ENCODE results near the gene SCMH1. TPM values are rescaled to one million over a fixed set of nuclear protein-coding genes. Genes with fewer than 3 reads are reported as not detected.
"Not testable (repeated sequence)": the region's sequence is repeated elsewhere in the genome, so short reads cannot be mapped to it uniquely, and the experiment has no call there.

Gene SCMH1
- total RNA-seq, 1 experiment from 2014 or later = 16.5 TPM

DNA sequence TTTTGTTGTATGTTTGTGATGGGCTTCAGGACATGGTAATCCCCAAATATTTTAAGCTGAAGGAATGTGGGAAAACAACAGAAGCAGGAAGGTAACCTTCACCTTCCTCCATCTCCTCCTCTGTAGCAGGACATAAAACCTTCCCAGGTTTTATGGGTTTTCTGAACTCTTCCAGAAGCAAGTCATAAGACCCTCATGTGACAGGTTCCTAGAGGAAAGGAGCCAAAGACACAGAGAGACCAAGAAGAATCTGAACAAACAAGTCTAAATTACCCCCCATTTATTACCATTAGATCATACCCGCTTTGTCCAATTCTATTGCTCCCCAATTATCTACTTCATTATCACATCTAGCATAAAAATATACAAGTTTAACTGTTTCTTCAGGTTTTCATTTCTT, 28.8 kb downstream of the SCMH1 start:
- Mint-ChIP-seq H3K27ac (no peak overlapping the region), H3K36me3 (ENCODE audit: insufficient read depth in 1 of 3, low read depth in 3 of 3) (peaks cover 4 to 20% (median 9%) of the 10 kb centered on the region in 3 experiments), H3K4me3 (no peak overlapping the region), H3K4me1 (peaks cover 0 to 3% of the 10 kb centered on the region in 2 experiments; a peak in 1 of 4 replicates), H3K27me3 (ENCODE audit: low read depth) (no peaks in the 10 kb centered on the region), H3K9me3 (peaks cover 3 to 22% of the 10 kb centered on the region in 2 experiments; a peak in 4 of 5 replicates)
- H2BK12ac ChIP-seq (ENCODE audit: insufficient read length, low read depth, low read length) = no peak overlapping the region
- no peaks in the 10 kb centered on the region for H3K79me1 ChIP-seq (ENCODE audit: insufficient read depth, low read depth, low read length, poor library complexity, severe bottlenecking)
- no peaks in the 10 kb centered on the region for H4K20me1 ChIP-seq (ENCODE audit: control insufficient read depth, insufficient read depth, insufficient read length)
- no peak overlapping the region for H3K56ac ChIP-seq (ENCODE audit: insufficient read length, low read depth, low read length)
- H3K27ac ChIP-seq (ENCODE audit: insufficient read length, low read depth, low read length) = no peak overlapping the region
- no peak for DNase-seq
- no peaks in the 10 kb centered on the region; the same call in 1 of the 2 replicates for H3K79me2 ChIP-seq (ENCODE audit: insufficient read depth, low read length)
- WGBS (ENCODE audit: extremely low coverage, insufficient read length, low lambda C conversion rate) = no CpG with 5 or more reads among the region's 1 CpG
- no peak overlapping the region for H2BK5ac ChIP-seq (ENCODE audit: insufficient read length, low read length)
- H3K14ac ChIP-seq (ENCODE audit: insufficient read depth, low read length) = no peak overlapping the region
- no peaks in the 10 kb centered on the region for H3K23me2 ChIP-seq (ENCODE audit: insufficient read length, low read depth, low read length, poor library complexity, severe bottlenecking)
- no peak overlapping the region for H2BK20ac ChIP-seq (ENCODE audit: low read depth, low read length, poor library complexity, severe bottlenecking)
- no peaks in the 10 kb centered on the region for H3K4me1 ChIP-seq (ENCODE audit: insufficient read depth, low read length)
- H3K4me2 ChIP-seq (ENCODE audit: insufficient read depth, insufficient read length, low read length) = no peak overlapping the region
- no peak overlapping the region for H3K23ac ChIP-seq (ENCODE audit: insufficient read length, low read depth, low read length)
- no peak overlapping the region for H2AK5ac ChIP-seq (ENCODE audit: insufficient read length, low read length)
- H2BK120ac ChIP-seq (ENCODE audit: low read depth, low read length, poor library complexity, severe bottlenecking) = no peak overlapping the region
- H3K9ac ChIP-seq (ENCODE audit: extremely low read depth, insufficient read length, low read length) = no peak overlapping the region
- TF ChIP-seq CTCF (conservative IDR thresholded peaks at IDR 0.05) = no peak
- H3K4ac ChIP-seq (ENCODE audit: low read depth, low read length) = no peak overlapping the region
- H4K5ac ChIP-seq (ENCODE audit: insufficient read length, low read depth, low read length) = no peak overlapping the region
- H3K18ac ChIP-seq (ENCODE audit: insufficient read length, low read depth, low read length) = no peak overlapping the region
- no peak overlapping the region for H4K91ac ChIP-seq (ENCODE audit: insufficient read length, low read depth, low read length)
- H3T11ph ChIP-seq (ENCODE audit: low read length) = no peak overlapping the region
- H2AFZ ChIP-seq (ENCODE audit: low read length) = no peak overlapping the region
- no peaks in the 10 kb centered on the region for H3K27me3 ChIP-seq (ENCODE audit: insufficient read depth, low read length)
- H2BK15ac ChIP-seq (ENCODE audit: low read depth, low read length) = no peak overlapping the region
- no peaks in the 10 kb centered on the region for H3K9me3 ChIP-seq (ENCODE audit: control insufficient read depth, low read depth, low read length)
- H4K8ac ChIP-seq (replicated peaks; ENCODE audit: insufficient read length, low read depth, low read length) = no peak overlapping the region

- not testable (repeated sequence) for H2BK120ac ChIP-seq (ENCODE audit: low read depth, low read length, poor library complexity, severe bottlenecking); H3T11ph ChIP-seq (ENCODE audit: low read length); H2BK15ac ChIP-seq (ENCODE audit: low read depth, low read length); H3K9me3 ChIP-seq (ENCODE audit: control insufficient read depth, low read depth, low read length); H4K8ac ChIP-seq (replicated peaks; ENCODE audit: insufficient read length, low read depth, low read length); H3K9ac ChIP-seq (ENCODE audit: extremely low read depth, insufficient read length, low read length); H4K20me1 ChIP-seq (ENCODE audit: control insufficient read depth, insufficient read depth, insufficient read length); H2AFZ ChIP-seq (ENCODE audit: low read length); H3K27me3 ChIP-seq (ENCODE audit: insufficient read depth, low read length); H3K27ac Mint-ChIP-seq; H3K4me1 ChIP-seq (ENCODE audit: insufficient read depth, low read length); H3K14ac ChIP-seq (ENCODE audit: insufficient read depth, low read length); H3K79me1 ChIP-seq (ENCODE audit: insufficient read depth, low read depth, low read length, poor library complexity, severe bottlenecking); H3K23me2 ChIP-seq (ENCODE audit: insufficient read length, low read depth, low read length, poor library complexity, severe bottlenecking); DNase-seq; H3K27me3 Mint-ChIP-seq (ENCODE audit: low read depth); H3K27ac ChIP-seq (ENCODE audit: insufficient read length, low read depth, low read length); H3K23ac ChIP-seq (ENCODE audit: insufficient read length, low read depth, low read length); H3K4ac ChIP-seq (ENCODE audit: low read depth, low read length); H2AK5ac ChIP-seq (ENCODE audit: insufficient read length, low read length); H4K91ac ChIP-seq (ENCODE audit: insufficient read length, low read depth, low read length); H2BK20ac ChIP-seq (ENCODE audit: low read depth, low read length, poor library complexity, severe bottlenecking); H3K4me2 ChIP-seq (ENCODE audit: insufficient read depth, insufficient read length, low read length); H4K5ac ChIP-seq (ENCODE audit: insufficient read length, low read depth, low read length); H2BK12ac ChIP-seq (ENCODE audit: insufficient read length, low read depth, low read length); H3K18ac ChIP-seq (ENCODE audit: insufficient read length, low read depth, low read length); H3K4me3 Mint-ChIP-seq; H3K4me1 Mint-ChIP-seq; H2BK5ac ChIP-seq (ENCODE audit: insufficient read length, low read length); H3K79me2 ChIP-seq (ENCODE audit: insufficient read depth, low read length); H3K56ac ChIP-seq (ENCODE audit: insufficient read length, low read depth, low read length)
- Mint-ChIP-seq H3K9me3 (peaks cover 4 to 22% of the 10 kb centered on the region in 2 experiments; a peak in 4 of 5 replicates), H3K36me3 (ENCODE audit: insufficient read depth in 1 of 3, low read depth in 3 of 3) (peaks cover 4 to 21% (median 11%) of the 10 kb centered on the region in 3 experiments; a peak in 6 of 7 replicates)
- no CpG with 5 or more reads among the region's 2 CpGs for WGBS (ENCODE audit: extremely low coverage, insufficient read length, low lambda C conversion rate)
Measured at GRCh38 chr1:41211608-41212007, 30.5 kb downstream of the SCMH1 start.

Data from H9 (cell line).